ENCODE results near the gene MBNL2.

DNA sequence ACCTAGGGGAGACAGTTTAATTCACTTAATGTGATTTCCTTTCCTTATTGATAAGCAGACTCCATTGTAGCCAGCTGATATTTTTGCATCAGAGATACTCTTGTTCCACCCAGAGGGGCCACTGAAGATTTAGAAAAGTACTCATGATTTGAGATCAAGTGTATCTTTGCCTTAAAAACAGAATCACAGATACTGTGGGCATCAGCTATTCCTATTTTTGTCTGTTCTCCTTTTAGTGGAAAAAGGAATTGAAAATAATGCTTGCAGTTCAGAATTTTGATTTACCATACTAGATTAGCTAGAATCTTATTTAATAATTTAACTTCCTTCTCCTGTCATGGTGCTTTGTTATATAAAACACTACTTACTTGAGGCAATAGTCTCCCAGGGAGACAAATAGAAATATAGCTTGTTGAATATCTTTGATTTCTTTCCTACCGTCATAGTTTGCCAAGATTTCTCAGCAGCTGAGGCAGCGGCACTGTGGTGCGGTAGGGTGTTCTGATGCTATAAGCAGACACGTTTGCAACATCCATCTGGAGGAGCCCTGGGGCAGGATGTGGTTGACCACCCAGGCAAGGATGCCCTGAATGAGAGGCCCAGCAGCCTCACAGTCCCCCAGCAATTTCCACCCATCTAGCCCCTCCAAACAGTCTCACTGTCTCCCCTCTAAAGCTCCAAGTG, 164.8 kb downstream of the MBNL2 start:
- TF ChIP-seq, protein P1, sequence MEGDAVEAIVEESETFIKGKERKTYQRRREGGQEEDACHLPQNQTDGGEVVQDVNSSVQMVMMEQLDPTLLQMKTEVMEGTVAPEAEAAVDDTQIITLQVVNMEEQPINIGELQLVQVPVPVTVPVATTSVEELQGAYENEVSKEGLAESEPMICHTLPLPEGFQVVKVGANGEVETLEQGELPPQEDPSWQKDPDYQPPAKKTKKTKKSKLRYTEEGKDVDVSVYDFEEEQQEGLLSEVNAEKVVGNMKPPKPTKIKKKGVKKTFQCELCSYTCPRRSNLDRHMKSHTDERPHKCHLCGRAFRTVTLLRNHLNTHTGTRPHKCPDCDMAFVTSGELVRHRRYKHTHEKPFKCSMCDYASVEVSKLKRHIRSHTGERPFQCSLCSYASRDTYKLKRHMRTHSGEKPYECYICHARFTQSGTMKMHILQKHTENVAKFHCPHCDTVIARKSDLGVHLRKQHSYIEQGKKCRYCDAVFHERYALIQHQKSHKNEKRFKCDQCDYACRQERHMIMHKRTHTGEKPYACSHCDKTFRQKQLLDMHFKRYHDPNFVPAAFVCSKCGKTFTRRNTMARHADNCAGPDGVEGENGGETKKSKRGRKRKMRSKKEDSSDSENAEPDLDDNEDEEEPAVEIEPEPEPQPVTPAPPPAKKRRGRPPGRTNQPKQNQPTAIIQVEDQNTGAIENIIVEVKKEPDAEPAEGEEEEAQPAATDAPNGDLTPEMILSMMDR (IDR thresholded peaks at IDR 0.05), result no peak
- TF ChIP-seq POLR2AphosphoS5 (IDR thresholded peaks at IDR 0.05) (no peak), POLR2A (IDR thresholded peaks at IDR 0.05) (no peak)
